ENCODE data around the gene FOXJ2. TPM values are rescaled to one million over a fixed set of nuclear protein-coding genes. Genes with fewer than 3 reads are reported as not detected.
A peak's percentile ranks its signal among the peaks of the same experiment; 100 is the strongest.

The FOXJ2 gene
- total RNA-seq, 1 experiment from 2014 or later, result 18.7 TPM

DNA sequence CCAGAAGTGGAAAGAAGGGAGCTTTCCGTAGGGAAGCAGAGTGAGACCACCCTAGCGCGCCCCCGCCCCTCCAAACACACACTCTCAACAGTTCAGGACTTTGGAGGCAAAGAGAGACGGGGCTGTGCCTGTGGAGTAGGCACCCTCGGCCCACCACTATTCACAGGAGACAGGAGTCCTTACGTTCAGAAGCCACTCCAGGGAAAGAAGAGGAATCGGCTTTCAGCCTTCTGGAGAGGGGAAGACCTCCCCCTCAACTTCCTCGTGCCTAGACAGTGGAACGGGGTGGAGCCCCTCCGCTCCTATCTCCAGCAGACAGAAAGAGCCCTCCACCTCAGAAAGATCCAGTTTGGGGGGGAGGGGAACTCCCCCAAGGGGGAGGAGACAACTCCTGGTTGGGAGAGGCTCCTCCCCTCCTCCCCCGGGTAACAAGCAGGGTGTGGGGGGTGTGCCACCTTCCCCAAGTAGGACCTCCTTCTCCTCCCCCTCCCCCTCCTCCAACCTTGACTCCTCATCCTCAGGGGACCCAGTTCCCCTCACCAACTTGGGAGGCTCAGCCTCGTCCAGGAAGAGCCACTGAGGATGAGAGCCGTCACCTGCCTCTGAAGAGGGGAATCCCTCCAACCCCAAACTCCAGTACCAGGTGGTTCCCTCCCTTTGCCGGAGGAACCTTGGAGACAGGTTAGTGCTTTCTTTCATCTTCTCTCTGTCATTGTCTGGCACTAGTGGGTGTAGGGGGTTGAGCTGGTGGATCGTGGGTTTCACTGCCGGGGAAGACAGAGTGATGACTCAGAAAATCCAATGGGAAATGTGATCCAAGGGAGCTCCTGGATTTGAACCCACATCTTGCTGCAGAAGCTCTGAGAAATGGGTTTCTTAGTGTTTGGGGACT, 883 bp downstream of the FOXJ2 start:
- H3K4me3 ChIP-seq (ENCODE audit: low read depth, low read length), result peak overlapping the region; percentile 93
- H3K9me3 ChIP-seq, result no peaks in the 10 kb centered on the region
- peaks cover 5% of the 10 kb centered on the region for H3K36me3 Mint-ChIP-seq (ENCODE audit: insufficient read depth, unreplicated experiment)
- DNase-seq, result peak; percentile 28 to 53
- H3K4me1 ChIP-seq, result peaks cover 27% of the 10 kb centered on the region
- ChIA-PET POLR2A (interaction anchor here (1.4 kb wide), 1 partner anchor 73 kb away, joined by 5 read pairs; no protein-coding TSS in a partner anchor), CTCF (interaction anchor here (0.6 to 1.3 kb wide), 4 partner anchors 12 to 127 kb away, joined by 3 to 8 read pairs (median 4); no protein-coding TSS in a partner anchor)
- peaks cover 39% of the 10 kb centered on the region for H3K4me1 Mint-ChIP-seq (ENCODE audit: low read depth, unreplicated experiment)
- H3K36me3 ChIP-seq (ENCODE audit: control insufficient read depth, insufficient read depth, low read length), result no peaks in the 10 kb centered on the region
- H3K4me3 Mint-ChIP-seq (ENCODE audit: unreplicated experiment), result peak overlapping the region; percentile 89
- H3K9me3 Mint-ChIP-seq (ENCODE audit: unreplicated experiment), result no peaks in the 10 kb centered on the region
- intact Hi-C loops (cut with micrococcal nuclease; ENCODE audit: unreplicated experiment), result no loop called here
- H3K27me3 ChIP-seq (replicated peaks; ENCODE audit: control insufficient read depth, insufficient read depth, low read length), result no peaks in the 10 kb centered on the region
- H3K27me3 Mint-ChIP-seq (ENCODE audit: insufficient read depth, unreplicated experiment), result no peaks in the 10 kb centered on the region
- TF ChIP-seq, protein P1, sequence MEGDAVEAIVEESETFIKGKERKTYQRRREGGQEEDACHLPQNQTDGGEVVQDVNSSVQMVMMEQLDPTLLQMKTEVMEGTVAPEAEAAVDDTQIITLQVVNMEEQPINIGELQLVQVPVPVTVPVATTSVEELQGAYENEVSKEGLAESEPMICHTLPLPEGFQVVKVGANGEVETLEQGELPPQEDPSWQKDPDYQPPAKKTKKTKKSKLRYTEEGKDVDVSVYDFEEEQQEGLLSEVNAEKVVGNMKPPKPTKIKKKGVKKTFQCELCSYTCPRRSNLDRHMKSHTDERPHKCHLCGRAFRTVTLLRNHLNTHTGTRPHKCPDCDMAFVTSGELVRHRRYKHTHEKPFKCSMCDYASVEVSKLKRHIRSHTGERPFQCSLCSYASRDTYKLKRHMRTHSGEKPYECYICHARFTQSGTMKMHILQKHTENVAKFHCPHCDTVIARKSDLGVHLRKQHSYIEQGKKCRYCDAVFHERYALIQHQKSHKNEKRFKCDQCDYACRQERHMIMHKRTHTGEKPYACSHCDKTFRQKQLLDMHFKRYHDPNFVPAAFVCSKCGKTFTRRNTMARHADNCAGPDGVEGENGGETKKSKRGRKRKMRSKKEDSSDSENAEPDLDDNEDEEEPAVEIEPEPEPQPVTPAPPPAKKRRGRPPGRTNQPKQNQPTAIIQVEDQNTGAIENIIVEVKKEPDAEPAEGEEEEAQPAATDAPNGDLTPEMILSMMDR (IDR thresholded peaks at IDR 0.05; ENCODE audit: insufficient read depth in 1 of 2, low read depth in 1 of 2, low read length in 1 of 2, severe bottlenecking in 1 of 2, unreplicated experiment in 1 of 2), result no peak
- BruUV-seq (replicated peaks), result no TSS peak
- H3K27ac Mint-ChIP-seq (ENCODE audit: unreplicated experiment), result peak overlapping the region; percentile 69

DNA sequence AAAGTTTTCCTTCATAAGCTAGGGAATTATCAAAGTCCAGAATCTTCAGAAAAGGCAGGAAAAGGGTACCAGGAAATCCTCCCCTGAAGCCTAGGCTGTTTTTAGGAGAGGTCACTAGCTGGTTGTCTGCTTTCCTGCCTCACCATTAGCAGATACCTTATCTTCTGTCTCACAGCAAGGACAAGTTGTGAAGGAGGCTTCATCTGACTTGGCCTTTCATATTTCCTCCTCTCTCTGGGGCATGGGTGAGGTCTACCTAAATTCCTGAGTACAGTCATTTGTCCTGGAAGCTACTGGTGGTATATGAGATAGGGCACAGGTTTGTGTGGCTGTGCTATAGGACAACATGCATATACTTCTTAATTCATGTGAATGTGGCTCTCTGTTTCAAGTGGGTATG, 2.3 kb downstream of the FOXJ2 start:
- peaks cover 39% of the 10 kb centered on the region for H3K4me1 Mint-ChIP-seq (ENCODE audit: low read depth, unreplicated experiment)
- CTCF ChIA-PET, result interaction anchor here (0.6 kb wide), 1 partner anchor 318 kb away, joined by 5 read pairs; no protein-coding TSS in a partner anchor

DNA sequence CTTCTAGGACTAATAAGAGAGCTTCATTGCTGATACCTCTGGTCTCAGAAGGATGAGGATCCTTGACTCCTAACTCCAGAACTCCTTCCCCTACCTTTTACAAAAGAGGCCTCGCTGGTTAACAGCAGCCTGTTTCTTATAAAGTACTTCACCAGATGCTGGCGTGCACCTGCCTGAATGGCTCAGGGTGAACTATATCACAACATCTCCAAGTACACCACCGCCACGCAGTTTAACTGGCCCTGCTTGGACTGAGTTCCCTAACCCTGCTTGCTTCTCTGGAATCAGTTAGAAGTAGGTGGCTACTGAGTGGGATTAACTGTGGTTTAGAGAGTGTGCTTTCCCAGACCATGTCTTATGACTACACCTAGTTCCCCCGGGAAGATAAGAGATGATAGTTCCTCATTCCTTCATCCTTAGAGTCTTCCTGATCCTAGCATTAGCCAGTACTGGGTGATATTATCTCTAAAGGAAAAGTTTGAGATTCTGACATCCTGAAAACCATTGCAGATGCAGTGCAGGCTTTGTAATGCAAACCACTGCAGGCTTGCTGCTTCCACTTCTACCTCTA, 3.0 kb downstream of the FOXJ2 start:
- H3K9me3 ChIP-seq, result no peaks in the 10 kb centered on the region
- POLR2A ChIA-PET, result no interaction called here
- H3K4me1 Mint-ChIP-seq (ENCODE audit: low read depth, unreplicated experiment), result peaks cover 39% of the 10 kb centered on the region
- H3K4me3 Mint-ChIP-seq (ENCODE audit: unreplicated experiment), result no peak overlapping the region
- CTCF ChIA-PET, result interaction anchor here (0.9 kb wide), 1 partner anchor 10 kb away, joined by 3 read pairs; no protein-coding TSS in a partner anchor
- no peaks in the 10 kb centered on the region for H3K27me3 ChIP-seq (replicated peaks; ENCODE audit: control insufficient read depth, insufficient read depth, low read length)
- no peaks in the 10 kb centered on the region for H3K27me3 Mint-ChIP-seq (ENCODE audit: insufficient read depth, unreplicated experiment)
- peaks cover 27% of the 10 kb centered on the region for H3K4me1 ChIP-seq
- H3K4me3 ChIP-seq (ENCODE audit: low read depth, low read length), result no peak overlapping the region
- DNase-seq, result no peak
- H3K36me3 Mint-ChIP-seq (ENCODE audit: insufficient read depth, unreplicated experiment), result peaks cover 3% of the 10 kb centered on the region
- no peaks in the 10 kb centered on the region for H3K9me3 Mint-ChIP-seq (ENCODE audit: unreplicated experiment)
- H3K27ac Mint-ChIP-seq (ENCODE audit: unreplicated experiment), result no peak overlapping the region
- TF ChIP-seq, protein P1 (IDR thresholded peaks at IDR 0.05; ENCODE audit: insufficient read depth in 1 of 2, low read depth in 1 of 2, low read length in 1 of 2, severe bottlenecking in 1 of 2, unreplicated experiment in 1 of 2), result no peak
- no TSS peak for BruUV-seq (replicated peaks)
- intact Hi-C loops (cut with micrococcal nuclease; ENCODE audit: unreplicated experiment), result no loop called here
- no peaks in the 10 kb centered on the region for H3K36me3 ChIP-seq (ENCODE audit: control insufficient read depth, insufficient read depth, low read length)

More for the DNA sequence above, 2.3 kb downstream of the FOXJ2 start:
- Mint-ChIP-seq H3K27me3 (ENCODE audit: insufficient read depth, unreplicated experiment) (no peaks in the 10 kb centered on the region), H3K4me3 (ENCODE audit: unreplicated experiment) (peak overlapping the region; percentile 89), H3K27ac (ENCODE audit: unreplicated experiment) (no peak overlapping the region), H3K9me3 (ENCODE audit: unreplicated experiment) (no peaks in the 10 kb centered on the region), H3K36me3 (ENCODE audit: insufficient read depth, unreplicated experiment) (no peaks in the 10 kb centered on the region)
- H3K4me3 ChIP-seq (ENCODE audit: low read depth, low read length), result no peak overlapping the region
- intact Hi-C loops (cut with micrococcal nuclease; ENCODE audit: unreplicated experiment), result no loop called here
- DNase-seq, result no peak
- BruUV-seq (replicated peaks), result no TSS peak
- H3K27me3 ChIP-seq (replicated peaks; ENCODE audit: control insufficient read depth, insufficient read depth, low read length), result no peaks in the 10 kb centered on the region
- TF ChIP-seq, protein P1 (IDR thresholded peaks at IDR 0.05; ENCODE audit: insufficient read depth in 1 of 2, low read depth in 1 of 2, low read length in 1 of 2, severe bottlenecking in 1 of 2, unreplicated experiment in 1 of 2), result no peak
- H3K36me3 ChIP-seq (ENCODE audit: control insufficient read depth, insufficient read depth, low read length), result no peaks in the 10 kb centered on the region
- POLR2A ChIA-PET, result interaction anchor here (0.5 kb wide), 1 partner anchor 98 kb away, joined by 4 read pairs; no protein-coding TSS in a partner anchor
- H3K4me1 ChIP-seq, result peaks cover 27% of the 10 kb centered on the region
- no peaks in the 10 kb centered on the region for H3K9me3 ChIP-seq

Data from Caco-2 (cell line).